GM12801 (cell line): Measurements from ENCODE around the gene KRTAP12-1.

ENCODE experiments used
- TF ChIP-seq, protein P1 (sequence below): IDR thresholded peaks from one replicate; pipeline ENCODE4 v1.5.1; 2011; ENCODE audit warnings: control low read depth; ENCODE audit not compliant: insufficient read length; ENCODE audit errors: extremely low read depth

KRTAP12-1 gene

DNA sequence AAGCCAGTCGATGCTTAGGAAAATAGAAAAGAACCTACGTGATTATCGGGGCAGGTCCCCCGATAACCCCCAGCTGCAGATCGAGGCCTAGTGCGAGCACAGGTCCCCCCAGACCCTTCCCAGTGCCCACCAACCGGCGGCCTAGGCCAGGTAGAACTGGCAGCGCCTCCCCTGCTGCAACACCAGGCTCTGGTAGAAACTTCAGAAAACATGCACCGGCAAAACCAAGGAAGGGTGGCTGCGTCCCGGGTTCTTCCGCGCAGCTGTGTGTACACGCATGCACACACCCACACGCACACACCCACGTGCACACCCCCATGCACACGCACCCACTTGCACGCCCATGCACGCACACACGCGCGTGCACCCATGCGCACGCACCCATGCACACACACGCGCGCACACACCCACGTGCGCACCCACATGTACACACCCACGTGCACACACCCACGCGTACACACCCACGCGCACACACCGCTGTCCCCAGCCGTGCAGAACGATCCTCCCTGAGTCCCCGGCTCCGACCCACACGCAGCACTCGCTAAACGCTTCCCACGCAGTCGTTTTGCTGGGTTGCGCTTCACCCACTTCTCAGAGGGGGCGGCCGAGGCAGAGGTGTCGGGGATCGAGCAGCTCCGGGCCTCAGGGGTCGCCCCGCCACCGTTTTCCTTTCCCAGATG lies 24.2 kb upstream of the KRTAP12-1 start:
- TF ChIP-seq, protein P1, sequence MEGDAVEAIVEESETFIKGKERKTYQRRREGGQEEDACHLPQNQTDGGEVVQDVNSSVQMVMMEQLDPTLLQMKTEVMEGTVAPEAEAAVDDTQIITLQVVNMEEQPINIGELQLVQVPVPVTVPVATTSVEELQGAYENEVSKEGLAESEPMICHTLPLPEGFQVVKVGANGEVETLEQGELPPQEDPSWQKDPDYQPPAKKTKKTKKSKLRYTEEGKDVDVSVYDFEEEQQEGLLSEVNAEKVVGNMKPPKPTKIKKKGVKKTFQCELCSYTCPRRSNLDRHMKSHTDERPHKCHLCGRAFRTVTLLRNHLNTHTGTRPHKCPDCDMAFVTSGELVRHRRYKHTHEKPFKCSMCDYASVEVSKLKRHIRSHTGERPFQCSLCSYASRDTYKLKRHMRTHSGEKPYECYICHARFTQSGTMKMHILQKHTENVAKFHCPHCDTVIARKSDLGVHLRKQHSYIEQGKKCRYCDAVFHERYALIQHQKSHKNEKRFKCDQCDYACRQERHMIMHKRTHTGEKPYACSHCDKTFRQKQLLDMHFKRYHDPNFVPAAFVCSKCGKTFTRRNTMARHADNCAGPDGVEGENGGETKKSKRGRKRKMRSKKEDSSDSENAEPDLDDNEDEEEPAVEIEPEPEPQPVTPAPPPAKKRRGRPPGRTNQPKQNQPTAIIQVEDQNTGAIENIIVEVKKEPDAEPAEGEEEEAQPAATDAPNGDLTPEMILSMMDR = no peak

DNA sequence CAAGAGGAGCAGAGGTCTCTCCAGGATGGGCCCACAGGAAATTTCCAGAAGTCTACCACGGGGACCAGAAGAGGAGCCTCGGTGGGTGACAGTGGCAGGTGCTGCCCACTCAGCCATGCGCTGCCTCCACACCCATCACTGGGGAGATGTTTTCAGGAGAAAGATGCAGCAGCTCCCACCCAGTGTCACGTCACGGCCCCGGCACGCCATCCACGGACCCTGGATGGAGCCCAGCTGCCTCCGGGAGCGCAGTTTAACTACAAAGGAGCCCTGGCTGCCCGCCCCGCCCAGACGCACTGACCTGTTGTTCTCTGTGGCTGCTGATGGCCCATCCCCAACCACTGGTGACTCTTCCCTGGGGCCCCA lies 22.7 kb upstream of the KRTAP12-1 start:
- TF ChIP-seq, protein P1 = no peak

DNA sequence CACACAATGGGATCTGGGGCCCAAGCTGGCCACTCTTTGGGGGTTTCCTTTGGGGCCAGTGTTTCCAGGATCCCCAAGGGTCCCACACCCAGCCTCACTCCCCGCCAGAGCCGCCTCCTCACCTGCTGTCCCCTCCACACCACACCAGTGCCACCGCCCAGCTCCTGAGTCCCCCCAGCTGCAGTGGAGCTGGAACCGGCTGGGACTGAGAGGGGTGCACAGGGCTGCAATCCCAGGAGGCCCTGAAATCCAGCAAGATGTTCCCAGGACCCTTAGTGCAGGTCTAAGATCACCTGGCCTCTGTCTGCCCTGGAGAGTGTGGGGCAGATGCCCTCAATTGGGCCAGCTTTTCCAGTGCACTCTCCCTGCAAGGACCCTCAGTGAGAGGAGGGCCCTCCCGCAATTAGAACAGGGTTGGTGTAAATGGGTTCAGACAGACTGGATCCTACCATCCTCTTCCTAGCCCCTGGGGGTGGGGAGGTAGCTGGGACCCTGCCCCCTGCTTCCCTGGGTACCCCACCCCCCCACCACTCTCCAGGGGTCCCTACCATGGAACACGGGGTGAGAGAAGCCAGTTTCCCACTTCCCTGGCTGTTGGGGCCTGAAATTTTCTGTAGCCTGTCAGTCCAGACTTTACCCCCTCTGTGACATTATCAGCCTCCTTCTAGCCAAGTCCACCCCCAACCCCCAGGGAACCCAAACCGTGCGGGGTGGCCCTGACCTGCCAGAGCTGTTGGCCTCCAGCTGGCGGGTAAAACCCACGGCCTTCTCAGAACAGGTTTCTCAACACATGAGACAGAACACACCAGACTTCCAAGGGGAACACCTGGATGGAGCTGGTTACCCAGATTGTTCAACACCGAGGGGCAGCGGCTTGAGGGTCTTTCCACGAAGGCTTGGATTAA lies 22.0 kb upstream of the KRTAP12-1 start:
- TF ChIP-seq, protein P1 = no peak

DNA sequence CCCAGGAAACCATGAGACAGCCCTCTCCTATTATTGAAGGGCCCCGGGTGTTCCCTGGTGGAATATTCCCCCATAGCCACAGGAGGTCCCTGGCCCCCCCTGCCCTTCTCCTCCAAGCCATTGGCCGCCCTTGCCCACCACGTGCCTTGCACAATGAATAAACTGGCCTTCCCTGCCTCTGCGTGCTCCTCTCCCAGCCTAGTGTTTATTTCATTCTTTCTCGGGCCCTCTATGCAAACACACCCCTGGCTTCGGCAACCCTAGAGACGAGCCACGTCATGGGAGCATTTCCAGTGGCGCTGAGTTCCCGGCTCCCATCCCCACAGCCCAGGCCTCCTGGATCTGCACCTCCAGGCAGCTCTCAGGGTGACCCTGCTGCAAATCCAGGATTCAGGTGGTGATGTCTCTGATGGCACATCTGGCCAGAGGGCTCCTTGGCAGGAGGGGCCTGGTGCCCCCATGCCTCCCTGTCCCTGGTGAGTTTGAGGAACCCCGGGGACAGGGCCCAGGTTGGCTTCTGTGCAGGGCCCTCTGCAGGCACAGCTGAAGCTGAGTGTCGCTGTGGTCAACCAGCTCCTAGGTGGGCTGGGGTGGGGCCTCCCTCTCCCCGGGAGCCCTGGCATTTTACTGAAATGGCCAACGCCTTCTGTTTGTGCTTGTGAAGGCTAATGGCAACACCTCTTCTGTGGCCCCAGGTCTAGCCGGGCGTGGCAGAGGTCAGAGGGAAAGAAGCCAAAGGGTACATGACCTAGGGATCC lies 21.2 kb upstream of the KRTAP12-1 start:
- TF ChIP-seq, protein P1 = no peak

DNA sequence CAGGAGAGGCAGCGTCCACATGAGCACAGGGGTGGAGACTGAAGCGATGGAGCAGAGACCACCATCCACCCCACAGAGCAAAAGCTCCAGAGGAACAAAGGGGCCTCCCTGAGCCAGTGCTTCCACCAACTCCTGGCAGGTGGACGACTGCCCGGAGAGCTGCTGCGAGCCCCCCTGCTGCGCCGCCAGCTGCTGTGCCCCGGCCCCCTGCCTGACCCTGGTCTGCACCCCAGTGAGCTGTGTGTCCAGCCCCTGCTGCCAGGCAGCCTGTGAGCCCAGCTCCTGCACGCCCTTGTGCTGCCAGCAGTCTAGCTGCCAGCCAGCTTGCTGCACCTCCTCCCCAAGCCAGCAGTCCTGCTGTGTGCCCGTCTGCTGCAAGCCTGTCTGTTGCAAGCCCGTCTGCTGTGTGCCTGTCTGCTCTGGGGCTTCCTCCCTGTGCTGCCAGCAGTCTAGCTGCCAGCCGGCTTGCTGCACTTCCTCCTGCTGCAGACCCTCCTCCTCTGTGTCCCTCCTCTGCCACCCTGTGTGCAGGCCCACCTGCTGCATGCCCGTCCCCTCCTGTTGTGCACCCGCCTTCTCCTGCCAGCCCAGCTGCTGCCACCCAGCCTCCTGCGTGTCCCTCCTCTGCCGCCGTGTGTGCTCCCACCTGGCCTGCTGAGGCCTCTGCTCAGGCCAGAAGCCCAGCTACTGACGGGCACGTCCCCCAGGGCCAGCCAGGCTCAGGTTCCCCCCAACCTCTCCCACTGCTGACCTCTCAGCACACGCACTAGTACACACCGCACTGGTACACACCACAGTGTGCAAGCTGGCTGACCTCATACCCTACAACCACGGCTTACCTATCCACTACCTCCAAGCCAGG lies 20.4 kb upstream of the KRTAP12-1 start:
- TF ChIP-seq, protein P1 = no peak

- TF ChIP-seq, protein P1 = no peak
Observed at GRCh38 chr21:44701541-44701940, 19.6 kb upstream of the KRTAP12-1 start.
